ENCODE measurements around the gene CREB3L2.

- TF ChIP-seq POLR2A (IDR thresholded peaks at IDR 0.05; ENCODE audit: low read length) = no peak
- TF ChIP-seq GATA1 (IDR thresholded peaks at IDR 0.05; ENCODE audit: low read depth, low read length) = no peak
Observed at GRCh38 chr7:137969828-137970227, 32.1 kb downstream of the CREB3L2 start.
